Kidney (tissue), 14 donors: ENCODE data around the gene MIX23. TPM values are rescaled to one million over a fixed set of nuclear protein-coding genes. Genes with fewer than 3 reads are reported as not detected.

Experiments used
- DNase-seq, 5 donors: peaks; one replicate each; pipeline ENCODE4 v3.0.0-alpha.2; 2013 to 2020
- FAIRE-seq: peaks from 2 replicates; lab custom pipeline; 2012; peaks lifted over from hg19 to GRCh38; lab: Jason Lieb, UNC
- H3K27ac ChIP-seq, 2 donors: one replicate each; pipeline ENCODE4 v1.7.0; 2013; ENCODE audit warnings: low read depth in 2 of 2, low read length in 2 of 2, inconsistent platforms in 1 of 2
- H3K27me3 ChIP-seq: one replicate; pipeline ENCODE4 v1.7.1; 2013; ENCODE audit warnings: low read length, inconsistent platforms; ENCODE audit not compliant: control insufficient read depth, insufficient read depth
- H3K36me3 ChIP-seq, 3 donors: one replicate each; pipeline versions ENCODE4 v1.7.0 to v1.7.1; 2013; ENCODE audit warnings: low read length in 3 of 3, control low read depth in 1 of 3, inconsistent platforms in 1 of 3; ENCODE audit not compliant: insufficient read depth in 3 of 3, control insufficient read depth in 2 of 3
- H3K4me1 ChIP-seq, 3 donors: one replicate each; pipeline versions ENCODE4 v1.7.0 to v1.7.1; 2013; ENCODE audit warnings: low read length in 3 of 3, inconsistent platforms in 1 of 3, low read depth in 1 of 3; ENCODE audit not compliant: control insufficient read depth in 2 of 3, insufficient read depth in 2 of 3
- H3K4me3 ChIP-seq, 3 donors: one replicate each; pipeline versions ENCODE4 v1.7.0 to v1.8.1; 2013; ENCODE audit warnings: low read length in 3 of 3, control low read depth in 1 of 3, inconsistent platforms in 1 of 3
- H3K9ac ChIP-seq, 3 donors: one replicate each; pipeline versions ENCODE4 v1.7.0 to v1.7.1; 2013; ENCODE audit warnings: low read length in 3 of 3, control low read depth in 1 of 3, inconsistent platforms in 1 of 3
- H3K9me3 ChIP-seq, 3 donors: one replicate each; pipeline versions ENCODE4 v1.7.0 to v1.7.1; 2013; ENCODE audit warnings: low read length in 3 of 3, control low read depth in 1 of 3, inconsistent platforms in 1 of 3; ENCODE audit not compliant: control insufficient read depth in 2 of 3, insufficient read depth in 1 of 3
- CTCF ChIP-seq: IDR thresholded peaks from 3 replicates; pipeline ENCODE4 v1.5.1; 2012; ENCODE audit warnings: mild to moderate bottlenecking, moderate library complexity, borderline replicate concordance; ENCODE audit not compliant: insufficient read depth; ENCODE audit errors: extremely low read depth
- intact Hi-C: fragments of 100-400 bp; cut with DNase I; formaldehyde crosslinking; loops from one replicate; pipeline ENCODE4 v1.11.1; 2022
- polyA plus RNA-seq: library from polyadenylated mRNA; stranded (reverse); fragments of 350-450 nt; fragmentation: Illumina TruSeq; extraction: RNeasy Lipid Tissue Mini Kit (QIAGEN cat#74804); gene quantifications from one replicate; pipeline ENCODE4 v1.2.3, GENCODE V29; 2014; ENCODE audit warnings: low read depth, low replicate concordance; ENCODE audit not compliant: insufficient read depth
- total RNA-seq: library from RNA; stranded (reverse); fragmentation: NEBNext Ultra II Directional; extraction: Animal tissue kit (Norgen Biotek cat#: 25700); gene quantifications from one replicate; pipeline ENCODE4 v1.2.1, GENCODE V29; 2021
- donor health status: control.
- donor health status: control.
- donor health status: control.
- donor health status: control.
- donor health status: control.
- donor health status: DM: yes; HTN: yes; CAD: no.
- donor health status: Normal renal cell carcinoma (clear cell type).

MIX23 gene
- total and polyA plus RNA-seq, 2 donors from 2014 or later: 27.9 to 84.0 TPM

GRCh38 chr3:122357828-122358702 lies 25.0 kb downstream of the MIX23 start:
- no peaks in the 10 kb centered on the region for H3K4me1 ChIP-seq
- intact Hi-C loops: no loop called here
- no peak for DNase-seq
- H3K27me3 ChIP-seq: no peaks in the 10 kb centered on the region
- H3K36me3 ChIP-seq: peaks cover 0 to 11% (median 3%) of the 10 kb centered on the region in 3 donors
- no peak for TF ChIP-seq CTCF
- H3K9me3 ChIP-seq: no peaks in the 10 kb centered on the region
- H3K4me3 ChIP-seq: no peak overlapping the region
- no peak overlapping the region for H3K27ac ChIP-seq
- FAIRE-seq: no peak
- no peak overlapping the region for H3K9ac ChIP-seq

GRCh38 chr3:122356402-122356801 lies 26.6 kb downstream of the MIX23 start:
- Histone ChIP-seq H3K4me3 (no peak overlapping the region), H3K4me1 (no peaks in the 10 kb centered on the region), H3K27ac (no peak overlapping the region), H3K36me3 (peaks cover 0 to 5% (median 3%) of the 10 kb centered on the region in 3 donors), H3K27me3 (no peaks in the 10 kb centered on the region), H3K9me3 (no peaks in the 10 kb centered on the region), H3K9ac (peak overlapping the region in 1 of 3 donors; percentile 22)
- TF ChIP-seq CTCF: peak; percentile 47
- FAIRE-seq (no peak), DNase-seq (peak in 3 of 5 donors; percentile 27 to 67 (median 43))
- intact Hi-C loops: no loop called here

GRCh38 chr3:122355612-122356011 lies 27.4 kb downstream of the MIX23 start:
- Histone ChIP-seq H3K4me1 (no peaks in the 10 kb centered on the region), H3K9me3 (no peaks in the 10 kb centered on the region), H3K36me3 (peaks cover 0 to 5% (median 3%) of the 10 kb centered on the region in 3 donors), H3K4me3 (no peak overlapping the region), H3K9ac (no peak overlapping the region), H3K27ac (no peak overlapping the region), H3K27me3 (no peaks in the 10 kb centered on the region)
- no peak for TF ChIP-seq CTCF
- DNase-seq (no peak), FAIRE-seq (no peak)
- intact Hi-C loops: no loop called here
